Upper lobe of left lung (tissue), 6 donors: Measurements from ENCODE around the gene CCR9. TPM values are rescaled to one million over a fixed set of nuclear protein-coding genes. Genes with fewer than 3 reads are reported as not detected.

Experiments used
- ATAC-seq, 2 donors: fragments of 200-7000 bp; cut with Tn5 transposase; one replicate each; pipeline ENCODE4 v1.9.1; 2022; ENCODE audit warnings: mild to moderate bottlenecking in 2 of 2, moderate library complexity in 2 of 2; ENCODE audit not compliant: low FRiP score in 2 of 2
- DNase-seq, 2 donors: peaks; one replicate each; pipeline ENCODE4 v3.0.0-alpha.2; 2019 to 2020
- H3K27ac ChIP-seq, 4 donors: fragments of 200-600 bp; sonication (generic); one replicate each; pipeline ENCODE4 v1.5.1; 2016 to 2019
- H3K27me3 ChIP-seq, 4 donors: fragments of 200-600 bp; sonication (generic); one replicate each; pipeline ENCODE4 v1.5.1; 2017 to 2019
- H3K36me3 ChIP-seq, 4 donors: fragments of 200-600 bp; sonication (generic); one replicate each; pipeline ENCODE4 v1.5.1; 2016 to 2019
- H3K4me1 ChIP-seq, 4 donors: fragments of 200-600 bp; sonication (generic); one replicate each; pipeline ENCODE4 v1.5.1; 2018 to 2019
- H3K4me3 ChIP-seq, 4 donors: fragments of 200-600 bp; sonication (generic); one replicate each; pipeline ENCODE4 v1.5.1; 2017 to 2019; ENCODE audit warnings: mild to moderate bottlenecking in 2 of 4, moderate library complexity in 1 of 4
- H3K9me3 ChIP-seq, 4 donors: fragments of 200-600 bp; sonication (generic); one replicate each; pipeline ENCODE4 v1.5.1; 2018 to 2019
- CTCF ChIP-seq, 6 experiments: fragments of 450-650 bp in 4 of 6; fragments of 200-600 bp in 2 of 6; sonication (generic) in 2 of 6; IDR thresholded peaks; one replicate each; pipeline ENCODE4 v1.5.1; 2016 to 2019; ENCODE audit warnings: antibody characterized with exemption in 6 of 6
- EP300 ChIP-seq, 4 donors: sonication (generic); formaldehyde crosslinking; IDR thresholded peaks; one replicate each; pipeline ENCODE4 v1.5.1; 2017; ENCODE audit warnings: antibody characterized with exemption in 4 of 4, control low read depth in 2 of 4
- POLR2A ChIP-seq, 4 donors: fragments of 450-650 bp; IDR thresholded peaks; one replicate each; pipeline ENCODE4 v1.5.1; 2016 to 2017; ENCODE audit warnings: antibody characterized with exemption in 4 of 4, mild to moderate bottlenecking in 2 of 4
- POLR2AphosphoS5 ChIP-seq, 2 donors: sonication (generic); formaldehyde crosslinking; IDR thresholded peaks; one replicate each; pipeline ENCODE4 v1.5.1; 2017; ENCODE audit warnings: antibody characterized with exemption in 2 of 2
- WGBS, 2 donors: methylation state at CpG; one replicate each; pipeline ENCODE4 v1.1.5; 2017 to 2018; 5-methylcytosine and 5-hydroxymethylcytosine counted together
- total RNA-seq, 6 donors: library from RNA; depleted of rRNA in 4 of 6; stranded (reverse); fragments of >200 nt in 4 of 6; gene quantifications; one replicate each; pipeline versions ENCODE4 v1.1.0 to v1.2.1, GENCODE V29; 2016 to 2021
- donor health status: DM: no; HTN: no; CAD: no; lungs with moderate emphysema.
- donor health status: DM: no; HTN: yes; CAD: no; lungs with severe emphysema.

The CCR9 gene
- total RNA-seq, 6 donors from 2014 or later = 0.11 to 0.13 TPM; not detected in 4

GRCh38 chr3:45915059-45915439 lies 28.7 kb downstream of the CCR9 start:
- no peak overlapping the region for H3K4me3 ChIP-seq
- ATAC-seq (no peak), DNase-seq (no peak)
- no peaks in the 10 kb centered on the region for H3K9me3 ChIP-seq
- 88 to 93% methylated on average over 9 of the region's 9 CpGs for WGBS, 2 donors
- peaks cover 0 to 4% (median 0%) of the 10 kb centered on the region in 4 donors for H3K4me1 ChIP-seq
- peaks cover 0 to 22% (median 10%) of the 10 kb centered on the region in 4 donors for H3K36me3 ChIP-seq
- H3K27ac ChIP-seq = no peak overlapping the region
- H3K27me3 ChIP-seq = no peaks in the 10 kb centered on the region
- TF ChIP-seq EP300 (IDR thresholded peaks at IDR 0.05) (no peak), POLR2A (IDR thresholded peaks at IDR 0.05) (no peak), POLR2AphosphoS5 (IDR thresholded peaks at IDR 0.05) (no peak), CTCF (IDR thresholded peaks at IDR 0.05) (no peak)

- 53 to 63% methylated on average over 13 of the region's 13 CpGs for WGBS, 2 donors
- H3K4me1 ChIP-seq = peaks cover 0 to 4% (median 0%) of the 10 kb centered on the region in 4 donors
- ATAC-seq (peak in 1 of 2 donors; percentile 55), DNase-seq (peak; percentile 43 to 60)
- peaks cover 0 to 28% (median 16%) of the 10 kb centered on the region in 4 donors for H3K36me3 ChIP-seq
- TF ChIP-seq POLR2A (IDR thresholded peaks at IDR 0.05) = no peak
- TF ChIP-seq CTCF (IDR thresholded peaks at IDR 0.05) = no peak
- no peak for TF ChIP-seq EP300 (IDR thresholded peaks at IDR 0.05)
- no peak for TF ChIP-seq POLR2AphosphoS5 (IDR thresholded peaks at IDR 0.05)
- no peaks in the 10 kb centered on the region for H3K9me3 ChIP-seq
- no peak overlapping the region for H3K27ac ChIP-seq
- no peak overlapping the region for H3K4me3 ChIP-seq
- H3K27me3 ChIP-seq = no peaks in the 10 kb centered on the region
These were observed 29.3 kb downstream of the CCR9 start for GRCh38 chr3:45915518-45916231.

- 83 to 87% methylated on average over 6 of the region's 6 CpGs for WGBS, 2 donors
- peaks cover 6 to 45% (median 31%) of the 10 kb centered on the region in 4 donors for H3K36me3 ChIP-seq
- H3K4me1 ChIP-seq = peaks cover 0 to 4% (median 0%) of the 10 kb centered on the region in 4 donors
- no peak for DNase-seq
- no peaks in the 10 kb centered on the region for H3K27me3 ChIP-seq
- TF ChIP-seq POLR2AphosphoS5 (IDR thresholded peaks at IDR 0.05) (no peak), POLR2A (IDR thresholded peaks at IDR 0.05) (no peak)
- ATAC-seq = no peak
- no peak overlapping the region for H3K4me3 ChIP-seq
- H3K27ac ChIP-seq = no peak overlapping the region
- H3K9me3 ChIP-seq = no peaks in the 10 kb centered on the region
These were observed 31.0 kb downstream of the CCR9 start for GRCh38 chr3:45917146-45917898.

- Histone ChIP-seq H3K4me1 (peaks cover 0 to under 1% (median 0%) of the 10 kb centered on the region in 4 donors), H3K9me3 (no peaks in the 10 kb centered on the region), H3K27ac (no peak overlapping the region), H3K27me3 (no peaks in the 10 kb centered on the region), H3K36me3 (peaks cover 16 to 80% (median 57%) of the 10 kb centered on the region in 4 donors), H3K4me3 (no peak overlapping the region)
- no peak for TF ChIP-seq POLR2A (IDR thresholded peaks at IDR 0.05)
- no peak for TF ChIP-seq EP300 (IDR thresholded peaks at IDR 0.05)
- no peak for TF ChIP-seq CTCF (IDR thresholded peaks at IDR 0.05)
- TF ChIP-seq POLR2AphosphoS5 (IDR thresholded peaks at IDR 0.05) = no peak
- WGBS, 2 donors = 87 to 90% methylated on average over 6 to 14 of the region's 14 CpGs
- DNase-seq (no peak), ATAC-seq (no peak)
These were observed 35.1 kb downstream of the CCR9 start for GRCh38 chr3:45921158-45922038.

GRCh38 chr3:45922039-45922326 lies 35.6 kb downstream of the CCR9 start:
- no peak for ATAC-seq
- no peaks in the 10 kb centered on the region for H3K27me3 ChIP-seq
- WGBS, 2 donors = 95 to 100% methylated on average over 2 to 3 of the region's 3 CpGs
- TF ChIP-seq EP300 (IDR thresholded peaks at IDR 0.05) = no peak
- TF ChIP-seq POLR2A (IDR thresholded peaks at IDR 0.05) = no peak
- no peak for TF ChIP-seq POLR2AphosphoS5 (IDR thresholded peaks at IDR 0.05)
- no peak for TF ChIP-seq CTCF (IDR thresholded peaks at IDR 0.05)
- no peak overlapping the region for H3K27ac ChIP-seq
- H3K4me3 ChIP-seq = no peak overlapping the region
- DNase-seq = no peak
- no peaks in the 10 kb centered on the region for H3K9me3 ChIP-seq
- no peaks in the 10 kb centered on the region for H3K4me1 ChIP-seq
- H3K36me3 ChIP-seq = peaks cover 16 to 83% (median 59%) of the 10 kb centered on the region in 4 donors
